ENCODE results near the gene THADA. TPM values are rescaled to one million over a fixed set of nuclear protein-coding genes. Genes with fewer than 3 reads are reported as not detected.

Gene THADA
- total RNA-seq, 1 donor from 2014 or later = 18.4 TPM

DNA sequence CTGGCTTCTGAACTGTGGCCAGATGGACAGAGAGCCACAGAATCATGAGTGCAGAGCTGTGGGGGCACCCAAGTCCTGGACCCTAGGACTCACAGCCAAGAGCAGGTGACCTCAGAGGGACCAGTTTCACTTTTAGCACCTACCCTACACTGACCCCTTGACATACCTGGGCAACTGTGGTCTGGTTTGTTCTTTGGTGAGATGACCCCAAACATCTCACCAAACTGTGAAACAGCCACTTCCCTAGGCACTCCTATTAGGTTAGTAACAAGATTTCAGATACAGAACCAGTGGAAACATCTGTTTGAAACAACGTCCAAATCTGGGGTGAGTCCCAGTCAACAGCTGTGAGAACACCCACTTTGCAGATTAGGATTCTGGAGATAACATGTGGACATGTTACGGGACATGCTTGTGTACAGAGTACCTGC lies 367.5 kb downstream of the THADA start:
- no peak for DNase-seq (ENCODE audit: low spot score)
- intact Hi-C loops (cut with DNase I) = loop anchor here (2.0 kb wide), 3 partner anchors 98 to 282 kb away; no protein-coding TSS in a partner anchor

DNA sequence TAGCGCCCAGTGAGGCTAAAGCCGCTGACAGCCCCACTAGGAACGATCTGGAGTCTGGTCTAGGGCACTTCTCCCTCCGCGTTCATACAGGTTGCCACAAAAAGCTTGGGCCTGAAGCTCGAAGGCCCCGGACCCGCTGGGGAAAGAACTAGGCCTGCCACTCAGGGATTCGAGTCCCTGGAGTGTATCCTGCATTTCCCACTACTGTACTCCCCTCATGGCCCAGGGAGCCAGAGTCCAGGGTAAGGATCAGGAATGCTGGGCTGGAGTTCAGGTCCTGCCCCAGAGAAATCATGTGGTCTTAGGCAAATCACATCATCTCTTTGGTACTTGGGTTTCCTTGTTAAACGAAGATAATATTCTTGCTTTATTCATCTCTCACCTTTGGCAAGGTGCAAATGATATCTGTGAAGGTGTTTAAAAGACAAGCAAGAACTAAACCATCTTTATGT lies 368.0 kb downstream of the THADA start:
- DNase-seq (ENCODE audit: low spot score) = no peak
- intact Hi-C loops (cut with DNase I) = loop anchor here (2.0 kb wide), 6 partner anchors 69 to 369 kb away; no protein-coding TSS in a partner anchor

DNA sequence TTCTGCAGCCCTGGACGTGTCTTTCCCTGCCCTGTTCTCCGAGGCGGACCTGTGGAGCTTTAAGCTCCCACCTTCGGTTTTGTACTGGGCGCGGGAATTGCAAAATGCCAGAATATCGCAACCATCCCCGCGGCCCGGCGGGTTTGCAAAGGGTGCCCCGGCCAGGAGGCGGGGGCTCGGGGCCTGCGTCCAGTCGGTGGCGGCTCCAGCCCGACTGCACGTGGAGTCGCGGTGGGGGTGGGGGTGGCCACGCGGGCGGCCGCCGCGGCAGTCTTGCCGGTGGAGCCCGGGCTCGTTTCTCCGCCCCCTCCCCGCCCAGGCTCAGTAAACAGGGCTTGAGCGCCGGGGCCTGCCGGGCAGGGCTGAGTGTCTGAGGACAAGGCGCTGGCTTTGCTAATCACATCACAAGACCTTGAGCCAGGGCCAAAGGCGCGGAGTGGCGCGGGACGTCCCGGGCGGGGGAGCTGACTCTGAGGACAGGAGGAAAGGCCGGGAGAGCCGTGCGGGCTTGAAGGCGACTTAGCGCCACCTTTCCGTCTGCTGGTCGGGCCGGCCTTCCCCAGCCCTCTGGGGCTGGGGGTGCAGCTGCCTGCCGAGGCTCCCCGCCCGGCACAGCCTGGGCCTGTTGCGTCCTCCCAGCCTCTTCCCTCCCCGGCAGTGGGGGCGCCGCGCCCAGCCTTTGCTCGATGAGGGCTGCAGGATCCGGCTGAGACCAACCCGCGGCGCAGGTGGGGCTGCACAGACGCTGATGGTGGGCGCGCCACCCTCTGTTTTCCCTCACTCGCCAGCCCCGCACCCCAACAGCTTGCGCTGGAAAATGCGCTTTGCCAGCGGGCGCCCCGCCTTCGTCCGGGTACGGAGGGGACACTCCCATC lies 368.6 kb downstream of the THADA start:
- intact Hi-C loops (cut with DNase I) = loop anchor here (2.0 kb wide), 3 partner anchors 68 to 368 kb away; no protein-coding TSS in a partner anchor
- peak; percentile 95 for DNase-seq (ENCODE audit: low spot score)

DNA sequence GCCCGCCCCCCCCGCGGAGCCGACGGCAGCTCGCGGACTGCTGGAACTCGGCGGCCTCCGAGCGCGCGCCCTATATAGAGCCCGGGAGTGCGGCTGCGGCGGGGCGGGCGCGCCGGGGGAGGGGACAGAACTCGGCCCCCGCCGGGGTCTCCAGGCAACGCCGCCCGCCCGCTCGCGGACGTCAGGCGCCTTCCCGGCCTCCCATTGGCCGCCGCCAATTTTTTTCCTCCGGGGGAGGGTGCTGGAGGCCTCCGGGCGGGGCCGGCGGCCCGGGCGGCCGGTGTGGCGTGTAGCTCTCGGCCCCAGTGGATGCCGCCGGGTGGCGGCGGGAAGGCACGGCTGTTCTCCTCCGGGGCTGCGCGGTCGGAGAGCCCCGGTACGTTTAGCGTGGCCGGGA lies 369.3 kb downstream of the THADA start, which contains the start of gene ZFP36L2:
Gene ZFP36L2 (minus strand): TSS at position 49 of the 397 bp plus-strand sequence. CDS start 291 bp downstream, outside the sequence.
- DNase-seq (ENCODE audit: low spot score) = peak; percentile 98
- intact Hi-C loops (cut with DNase I) = loop anchor here (2.0 kb wide), 3 partner anchors 68 to 368 kb away; no protein-coding TSS in a partner anchor

DNA sequence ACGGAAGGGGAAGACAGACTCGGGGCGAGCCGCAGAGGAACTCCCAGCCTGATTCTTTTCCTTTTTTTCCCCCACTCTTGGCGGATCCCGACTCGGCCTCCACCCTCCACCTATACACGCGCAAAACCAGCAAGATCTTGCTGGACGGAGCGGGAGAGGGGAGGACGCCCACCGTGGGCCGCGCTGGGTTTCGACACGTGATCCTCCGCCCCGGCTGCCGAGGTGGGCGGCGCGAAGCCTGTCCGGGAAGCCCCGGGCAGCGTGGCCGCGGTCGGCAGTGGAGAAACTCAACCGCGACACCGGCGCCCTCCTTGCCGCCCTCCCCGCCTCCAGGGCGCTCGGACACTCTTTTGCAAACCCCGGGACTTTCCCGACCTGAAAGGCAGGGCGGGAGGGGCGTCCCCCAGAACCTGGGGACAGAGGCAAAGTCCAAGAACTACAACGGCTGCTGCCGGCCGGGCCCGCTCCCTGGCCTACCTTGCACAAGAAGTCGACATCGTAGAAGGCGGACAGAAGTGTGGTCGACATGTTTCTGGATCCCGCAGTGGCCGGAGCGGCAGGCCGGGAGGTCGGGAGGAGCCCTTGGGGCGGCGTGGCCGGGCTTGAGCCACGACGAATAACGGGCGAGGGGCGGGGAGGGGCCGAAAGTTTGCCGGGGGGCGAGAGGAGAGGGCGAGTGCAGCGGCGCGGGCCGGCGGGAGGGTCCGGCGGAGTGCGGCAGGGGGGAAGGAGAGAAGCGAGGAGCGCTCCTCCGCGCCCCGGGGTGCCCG lies 369.9 kb downstream of the THADA start:
- peak; percentile 90 for DNase-seq (ENCODE audit: low spot score)
- intact Hi-C loops (cut with DNase I) = loop anchor here (2.0 kb wide), 3 partner anchors 67 to 367 kb away; no protein-coding TSS in a partner anchor

DNA sequence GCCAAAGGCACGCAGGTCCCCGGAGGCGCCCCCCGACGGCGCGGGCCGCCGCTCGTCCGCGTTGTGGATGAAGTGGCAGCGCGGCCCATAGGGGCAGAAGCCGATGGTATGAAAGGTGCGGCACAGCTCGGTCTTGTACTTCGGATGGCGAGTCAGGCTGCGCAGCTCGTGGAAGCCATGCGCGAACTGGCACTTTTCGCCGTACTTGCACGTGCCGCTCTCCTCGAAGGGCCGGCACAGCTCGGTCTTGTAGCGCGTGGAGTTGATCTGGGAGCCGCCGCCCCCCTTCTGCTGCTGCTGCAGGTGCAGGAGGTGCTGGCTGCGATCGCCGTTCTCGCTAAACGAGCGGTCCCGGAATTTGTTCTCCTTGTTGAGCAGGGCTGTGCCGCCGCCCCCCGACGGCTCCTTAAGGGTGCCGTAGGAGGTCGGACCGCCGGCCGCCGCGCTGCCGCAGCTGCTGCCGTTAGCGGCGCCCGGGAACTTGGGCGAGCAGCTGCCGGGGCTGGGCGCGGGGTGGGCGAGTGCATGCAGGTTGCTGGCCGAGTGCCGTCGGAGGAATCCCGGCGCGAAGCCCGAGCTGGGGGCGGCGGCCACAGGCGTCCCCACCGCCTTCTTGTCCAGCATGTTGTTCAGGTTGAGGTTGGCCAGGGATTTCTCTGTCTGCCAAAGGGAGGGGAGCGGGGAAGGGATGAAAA lies 370.6 kb downstream of the THADA start:
- intact Hi-C loops (cut with DNase I) = no loop called here
- no peak for DNase-seq (ENCODE audit: low spot score)

DNA sequence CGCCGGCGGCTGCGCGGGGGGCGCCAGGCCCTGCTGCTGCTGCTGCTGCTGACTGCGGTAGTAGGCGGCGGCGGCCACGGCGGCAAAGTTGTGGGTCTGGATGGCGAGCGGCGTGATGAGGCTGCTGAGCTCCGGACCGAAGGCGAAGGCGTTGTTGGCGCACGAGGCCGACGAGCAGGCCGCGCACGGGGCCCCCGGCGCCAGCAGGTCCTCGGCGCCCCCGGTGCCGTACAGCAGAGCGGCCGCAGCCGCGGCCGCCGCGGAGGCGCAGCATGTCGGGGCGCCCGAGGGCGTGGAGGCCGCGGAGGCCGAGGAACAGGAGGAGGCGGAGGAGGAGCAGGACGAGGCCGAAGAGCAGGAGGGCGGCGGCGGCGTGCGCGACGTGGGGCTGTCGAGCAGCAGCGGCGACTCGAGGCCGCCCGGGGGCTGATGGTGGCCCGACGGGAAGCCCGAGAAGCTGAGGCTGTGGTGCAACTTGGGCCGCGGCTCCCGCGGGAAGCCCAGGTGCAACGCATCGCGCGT lies 371.2 kb downstream of the THADA start:
- no peak for DNase-seq (ENCODE audit: low spot score)
- intact Hi-C loops (cut with DNase I) = loop anchor here (5.0 kb wide), 1 partner anchor 142 kb away; no protein-coding TSS in a partner anchor

DNA sequence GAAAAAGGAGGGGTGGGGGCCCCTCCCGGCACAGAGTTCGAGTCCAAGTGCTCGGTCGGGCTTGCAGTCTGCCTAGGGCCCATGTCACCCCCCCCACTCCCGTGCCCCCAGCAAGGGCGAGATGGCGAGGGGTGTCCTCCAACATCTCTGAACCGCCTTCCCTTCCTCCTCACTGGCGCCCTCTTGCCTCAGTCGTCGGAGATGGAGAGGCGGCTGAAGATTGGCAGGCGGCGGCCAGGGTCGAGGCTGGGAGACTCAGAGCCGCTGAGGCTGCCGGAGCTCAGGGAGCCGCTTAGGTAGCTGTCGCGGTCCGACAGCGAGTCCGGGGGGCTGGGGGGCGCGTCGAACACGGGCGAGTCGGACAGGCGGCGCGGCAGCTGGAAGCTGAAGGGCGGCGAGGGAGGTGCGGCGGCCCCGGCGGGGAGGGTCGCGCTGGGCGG lies 371.7 kb downstream of the THADA start:
- intact Hi-C loops (cut with DNase I) = loop anchor here (5.0 kb wide), 1 partner anchor 142 kb away; no protein-coding TSS in a partner anchor
- DNase-seq (ENCODE audit: low spot score) = peak; percentile 90

DNA sequence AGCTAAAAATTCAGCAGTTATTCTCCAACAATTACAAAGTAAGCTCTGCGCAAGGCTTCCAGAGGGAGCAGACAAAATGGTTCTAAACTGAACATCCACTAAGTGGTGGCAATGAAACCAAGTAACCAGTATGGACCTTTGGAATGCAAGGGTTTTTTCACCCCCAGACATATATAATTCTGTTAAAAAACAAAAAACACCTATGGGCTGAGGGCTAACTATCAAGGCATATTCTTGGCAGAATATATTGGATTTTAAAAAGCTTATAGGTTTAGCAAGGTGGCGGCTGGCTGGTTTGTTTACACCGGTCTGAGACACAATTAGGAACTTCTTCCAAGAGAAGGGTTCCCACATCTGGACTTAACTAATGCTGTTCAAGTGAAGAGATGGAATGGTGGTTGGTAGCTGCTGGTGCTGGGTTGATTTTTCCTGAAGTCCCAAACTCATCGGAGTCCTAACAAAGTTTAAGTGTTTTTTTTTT lies 372.3 kb downstream of the THADA start:
- intact Hi-C loops (cut with DNase I) = loop anchor here (5.0 kb wide), 1 partner anchor 141 kb away; no protein-coding TSS in a partner anchor
- DNase-seq (ENCODE audit: low spot score) = no peak

DNA sequence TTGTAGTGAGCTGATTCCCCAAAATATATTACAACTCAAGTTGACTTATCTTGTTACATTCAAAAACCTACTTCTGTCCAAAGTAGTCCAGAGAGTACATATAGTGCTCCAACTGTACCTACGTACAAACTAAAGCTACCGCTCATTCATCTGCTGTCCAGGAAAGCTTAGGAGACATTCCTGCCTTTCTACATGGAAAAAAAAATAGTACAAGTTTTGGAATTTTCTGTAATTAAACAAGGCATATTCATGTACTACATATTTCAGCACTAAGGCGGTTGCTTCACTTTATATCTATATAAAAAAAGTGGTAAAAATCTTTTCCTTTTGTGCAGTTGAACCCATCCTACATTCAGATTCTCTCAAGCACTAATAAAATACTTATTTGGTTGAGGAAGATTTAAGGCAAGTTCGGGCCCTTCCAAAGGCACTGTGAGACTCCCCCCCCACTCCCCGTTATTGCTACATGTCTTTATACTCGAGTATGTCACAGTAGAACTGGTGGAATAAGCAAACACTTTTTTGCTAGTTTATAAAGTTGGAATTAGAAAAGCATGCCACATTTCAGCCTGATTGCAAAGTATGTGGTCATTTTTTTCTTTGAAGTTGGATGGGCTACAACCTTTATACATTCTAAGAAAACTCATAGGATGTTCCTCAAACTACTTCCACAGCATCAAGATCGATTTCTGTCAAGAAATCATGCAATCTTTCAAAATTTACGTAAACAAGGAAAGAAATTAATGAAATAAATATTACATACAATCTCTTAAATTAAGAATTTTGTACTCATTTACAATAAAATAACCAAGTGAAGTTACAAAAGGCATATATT lies 373.1 kb downstream of the THADA start:
- intact Hi-C loops (cut with DNase I) = loop anchor here (5.0 kb wide), 1 partner anchor 140 kb away; no protein-coding TSS in a partner anchor
- DNase-seq (ENCODE audit: low spot score) = peak; percentile 14

DNA sequence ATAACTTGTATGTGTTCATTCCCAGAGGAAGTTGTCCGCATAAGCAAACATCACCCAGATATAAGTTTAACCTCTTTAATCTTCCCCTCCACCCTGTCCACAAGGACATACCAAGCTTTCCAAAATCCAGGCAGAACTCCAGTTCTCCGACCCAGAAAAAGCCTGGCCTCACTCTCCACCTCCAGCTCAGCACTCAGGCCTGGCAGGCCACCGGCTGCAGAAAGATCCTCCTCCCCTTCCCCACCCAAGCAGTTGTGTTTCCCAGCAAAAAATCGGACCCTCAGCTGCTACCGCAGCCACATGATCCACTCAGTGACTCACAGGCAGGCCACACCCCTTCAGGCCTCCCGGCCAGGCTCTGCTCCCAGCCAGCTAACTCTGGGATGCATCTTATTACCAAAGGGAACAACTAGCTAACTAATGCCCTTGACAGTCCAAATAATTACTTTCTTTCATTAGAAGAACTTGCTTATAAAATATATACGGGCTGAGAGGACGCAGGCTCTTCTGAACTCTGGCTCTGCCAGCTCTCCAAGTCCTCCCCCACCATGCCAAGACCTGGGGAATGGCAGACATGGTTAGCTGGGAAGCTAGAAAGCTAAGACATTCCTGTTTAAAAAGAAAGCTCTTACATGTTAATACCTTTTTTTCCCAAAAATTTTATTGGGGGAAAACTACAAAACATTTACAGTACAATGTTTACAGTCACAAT lies 373.9 kb downstream of the THADA start:
- intact Hi-C loops (cut with DNase I) = loop anchor here (5.0 kb wide), 1 partner anchor 140 kb away; no protein-coding TSS in a partner anchor
- peak; percentile 94 for DNase-seq (ENCODE audit: low spot score)

DNA sequence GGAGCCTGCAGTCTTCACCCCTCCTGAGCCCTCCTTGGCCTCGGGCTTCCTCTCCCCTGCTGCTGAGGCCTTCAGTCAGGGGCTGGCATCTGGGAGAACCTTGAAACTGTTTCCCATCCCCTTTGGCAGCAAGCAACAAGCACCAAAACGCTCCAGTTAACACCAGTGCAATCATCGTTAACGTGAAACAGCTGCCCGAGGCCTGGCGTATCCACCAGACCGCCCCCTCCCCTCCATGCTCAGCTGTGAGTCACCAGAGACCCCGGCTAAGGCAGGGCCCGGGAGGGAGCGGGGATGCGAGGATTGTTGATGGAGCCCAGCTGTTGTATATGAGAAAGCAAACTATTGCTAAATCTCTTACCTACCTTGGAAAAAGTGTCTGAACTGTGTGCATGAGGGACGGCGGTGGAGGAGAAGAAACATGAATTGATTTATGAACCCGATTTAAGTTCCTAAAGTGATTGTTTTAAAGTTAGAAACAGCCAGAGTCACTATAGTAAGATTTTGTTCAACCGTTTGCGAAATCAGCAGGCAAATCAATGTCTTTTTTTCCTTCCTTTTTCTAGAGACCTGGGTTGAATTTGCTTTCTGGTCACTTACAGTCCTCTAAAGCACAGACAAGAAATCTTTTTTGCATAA lies 374.6 kb downstream of the THADA start:
- intact Hi-C loops (cut with DNase I) = loop anchor here (5.0 kb wide), 1 partner anchor 139 kb away; no protein-coding TSS in a partner anchor
- peak; percentile 78 for DNase-seq (ENCODE audit: low spot score)

DNA sequence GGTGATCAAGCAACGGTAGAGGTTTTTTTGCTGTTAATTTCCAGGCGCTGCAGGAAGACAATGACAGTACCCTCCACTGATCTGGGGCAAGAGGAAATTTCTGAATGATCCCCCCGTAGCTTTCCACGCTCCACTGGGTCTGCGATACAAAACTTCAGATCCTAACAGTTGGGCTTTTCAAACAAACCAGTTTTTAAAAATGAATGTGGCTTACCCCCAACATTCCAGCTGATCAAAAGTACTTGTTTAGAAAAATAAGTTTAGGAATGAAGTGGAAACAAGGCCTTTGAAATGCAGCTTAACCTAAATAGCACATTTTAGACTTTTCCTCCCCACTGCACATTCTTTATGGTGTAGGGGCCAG lies 375.1 kb downstream of the THADA start:
- DNase-seq (ENCODE audit: low spot score) = no peak
- intact Hi-C loops (cut with DNase I) = loop anchor here (5.0 kb wide), 1 partner anchor 138 kb away; no protein-coding TSS in a partner anchor

DNA sequence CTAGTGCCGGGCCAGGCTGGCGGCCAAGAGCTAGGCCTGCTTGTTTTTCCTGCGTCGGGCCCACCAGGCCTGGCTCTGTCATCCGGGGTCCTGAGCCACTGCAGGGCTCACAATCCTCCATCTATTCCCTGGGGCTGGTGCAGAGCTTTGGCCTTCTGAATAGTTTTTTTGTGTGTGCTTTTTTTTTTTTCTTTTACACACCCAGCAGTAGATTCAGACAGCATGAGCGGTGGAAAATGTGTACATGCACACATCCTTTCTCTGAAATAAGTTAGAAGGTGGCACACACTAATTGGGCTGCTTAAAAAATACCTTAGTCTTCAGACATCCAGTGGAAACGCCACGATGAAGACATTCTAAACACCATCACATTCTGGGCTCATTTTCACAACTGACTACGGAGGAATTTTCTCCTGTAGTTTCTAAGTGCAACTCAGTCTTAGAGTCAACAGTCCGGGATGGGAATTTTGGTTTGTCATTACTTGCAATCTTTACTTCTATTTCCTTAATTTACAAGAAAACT lies 375.5 kb downstream of the THADA start:
- DNase-seq (ENCODE audit: low spot score) = no peak
- intact Hi-C loops (cut with DNase I) = loop anchor here (5.0 kb wide), 1 partner anchor 138 kb away; no protein-coding TSS in a partner anchor

DNA sequence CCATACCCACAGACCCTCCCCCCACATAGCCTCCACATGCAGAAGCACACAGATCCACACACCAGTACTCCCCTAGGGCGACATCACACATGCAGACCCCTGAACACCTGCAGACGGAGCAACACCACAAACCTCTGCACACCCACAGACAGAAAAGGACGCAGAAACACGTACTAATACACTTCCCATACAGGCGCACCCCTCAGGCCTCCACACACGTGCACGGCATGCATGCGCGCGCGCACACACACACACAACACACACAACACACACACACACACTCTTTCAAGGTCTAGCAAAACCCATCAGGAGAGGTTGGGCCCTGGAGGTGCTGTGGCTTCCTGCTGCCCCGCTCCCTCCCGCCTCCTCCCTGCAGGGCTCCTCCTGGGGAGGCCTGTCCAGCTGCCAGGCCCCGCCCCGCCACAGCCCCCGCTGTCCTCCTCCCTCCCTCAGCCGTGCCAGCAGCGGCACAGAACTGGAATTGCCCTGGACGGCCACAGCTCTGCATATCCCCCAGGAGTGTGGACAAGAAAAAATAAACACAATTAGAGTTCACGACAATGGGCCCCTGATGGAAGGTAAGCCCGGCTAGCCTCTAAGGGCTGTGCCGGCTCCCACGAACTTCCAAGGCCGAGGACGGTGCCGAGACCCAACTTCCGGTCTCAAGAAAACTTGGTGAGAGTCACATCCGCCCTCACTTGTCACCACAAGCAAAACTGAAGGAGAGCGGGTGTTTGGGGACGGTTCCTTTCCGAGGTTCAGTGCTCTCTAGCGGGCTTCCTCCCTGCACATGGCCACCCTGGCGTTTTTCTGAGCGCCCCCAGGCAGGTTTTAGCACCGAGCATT lies 376.2 kb downstream of the THADA start:
- peak; percentile 96 for DNase-seq (ENCODE audit: low spot score)
- intact Hi-C loops (cut with DNase I) = loop anchor here (5.0 kb wide), 2 partner anchors 42 to 137 kb away; no protein-coding TSS in a partner anchor
